Dendritic cell treated with granulocyte-macrophage colony-stimulating factor and Interleukin-4, amounts not matched to agents 40 ng/mL and 50 ng/mL, for 4 days (primary cell): ENCODE results near the gene ORM2.
"Not testable (repeated sequence)": the region's sequence is repeated elsewhere in the genome, so short reads cannot be mapped to it uniquely, and the experiment has no call there.

ENCODE experiments used
- H3K27ac Mint-ChIP-seq: one replicate; pipeline ENCODE4 v1.8.0; 2022; ENCODE audit warnings: mild to moderate bottlenecking, mixed read lengths
- H3K27me3 Mint-ChIP-seq: one replicate; pipeline ENCODE4 v1.8.0; 2022; ENCODE audit warnings: mild to moderate bottlenecking, mixed read lengths
- H3K36me3 Mint-ChIP-seq: one replicate; pipeline ENCODE4 v1.8.0; 2022; ENCODE audit warnings: low read depth, mixed read lengths
- H3K4me1 Mint-ChIP-seq: one replicate; pipeline ENCODE4 v1.8.0; 2022; ENCODE audit warnings: low read depth, mixed read lengths
- H3K4me3 Mint-ChIP-seq: one replicate; pipeline ENCODE4 v1.8.0; 2022; ENCODE audit warnings: mild to moderate bottlenecking, moderate library complexity, mixed read lengths
- H3K9me3 Mint-ChIP-seq: one replicate; pipeline ENCODE4 v1.8.0; 2022; ENCODE audit warnings: mixed read lengths
- intact Hi-C: fragments of 100-400 bp; cut with micrococcal nuclease; formaldehyde crosslinking; loops from one replicate; pipeline ENCODE4 v1.15.0; 2022

ORM2 gene

DNA sequence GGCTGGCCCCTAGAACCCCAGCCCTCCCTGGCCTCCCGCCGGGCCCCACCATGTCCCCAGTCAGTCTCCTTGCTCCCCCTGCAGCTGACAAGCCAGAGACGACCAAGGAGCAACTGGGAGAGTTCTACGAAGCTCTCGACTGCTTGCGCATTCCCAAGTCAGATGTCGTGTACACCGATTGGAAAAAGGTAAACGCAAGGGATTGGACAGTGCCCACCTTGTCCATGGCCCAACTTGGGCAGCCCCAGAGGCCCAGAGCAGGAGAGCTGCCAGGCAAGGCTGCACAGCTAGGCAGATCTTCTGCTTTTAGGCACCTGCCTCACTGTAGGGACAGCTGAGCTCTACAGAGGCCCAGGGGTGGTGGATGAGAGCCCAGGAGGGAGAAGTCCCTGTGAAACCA, 4.7 kb upstream of the ORM2 start:
- H3K9me3 Mint-ChIP-seq, H3K4me1 Mint-ChIP-seq, H3K36me3 Mint-ChIP-seq, H3K27me3 Mint-ChIP-seq, H3K4me3 Mint-ChIP-seq, H3K27ac Mint-ChIP-seq, intact Hi-C loops: not testable (repeated sequence)

DNA sequence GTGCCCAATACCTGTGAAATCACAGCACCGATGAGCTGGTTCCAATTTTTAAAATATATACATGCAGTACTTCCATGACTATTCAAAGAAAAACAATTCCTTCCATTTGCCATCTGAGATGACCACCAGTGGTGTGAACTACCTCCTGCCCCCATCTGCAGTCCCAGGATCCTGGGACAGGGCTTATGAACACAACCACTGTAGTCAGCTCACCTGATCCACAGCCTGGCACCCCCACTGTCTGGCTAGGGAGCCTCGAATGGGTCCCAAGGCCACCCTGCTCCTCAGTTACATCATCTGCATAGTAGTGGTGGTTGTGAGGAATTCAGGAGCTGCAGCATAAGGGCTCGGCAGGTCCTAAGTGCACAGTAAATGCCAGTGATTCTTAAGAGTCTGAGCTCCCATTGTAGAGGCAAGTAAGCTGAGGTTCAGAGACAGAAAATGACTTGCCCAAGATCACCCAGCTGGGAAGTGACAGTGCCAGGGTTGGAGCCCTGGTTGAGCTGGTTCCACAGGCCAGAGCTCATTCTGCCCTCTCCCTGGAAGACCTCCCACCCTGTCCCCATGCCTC, 3.9 kb upstream of the ORM2 start:
- H3K4me3 Mint-ChIP-seq, H3K27ac Mint-ChIP-seq, H3K27me3 Mint-ChIP-seq, H3K9me3 Mint-ChIP-seq, H3K36me3 Mint-ChIP-seq, intact Hi-C loops, H3K4me1 Mint-ChIP-seq: not testable (repeated sequence)

DNA sequence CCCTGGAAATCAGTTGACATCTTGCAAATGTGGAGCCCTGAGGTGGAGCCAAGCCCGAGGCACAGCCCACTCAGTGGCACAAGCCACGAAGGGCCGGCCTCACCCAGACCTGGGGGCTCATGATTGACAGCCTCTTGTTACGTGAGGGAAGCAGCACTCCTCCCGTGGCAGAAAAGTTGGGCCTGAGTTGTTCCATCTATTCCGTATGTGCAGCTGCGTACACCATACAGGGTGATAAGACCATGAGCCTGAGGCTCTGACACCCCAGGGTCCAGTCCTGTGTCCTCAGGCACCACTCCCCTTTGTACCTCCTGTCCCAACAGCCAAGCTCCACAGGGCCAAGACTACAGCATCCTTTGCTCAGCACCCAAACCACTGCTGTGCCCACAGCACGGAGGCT, 1.9 kb upstream of the ORM2 start:
- no peaks in the 10 kb centered on the region for H3K36me3 Mint-ChIP-seq
- H3K9me3 Mint-ChIP-seq: no peaks in the 10 kb centered on the region
- H3K27me3 Mint-ChIP-seq: peaks cover 7% of the 10 kb centered on the region
- intact Hi-C loops: no loop called here
- no peaks in the 10 kb centered on the region for H3K4me1 Mint-ChIP-seq
- no peak overlapping the region for H3K27ac Mint-ChIP-seq
- H3K4me3 Mint-ChIP-seq: no peak overlapping the region

DNA sequence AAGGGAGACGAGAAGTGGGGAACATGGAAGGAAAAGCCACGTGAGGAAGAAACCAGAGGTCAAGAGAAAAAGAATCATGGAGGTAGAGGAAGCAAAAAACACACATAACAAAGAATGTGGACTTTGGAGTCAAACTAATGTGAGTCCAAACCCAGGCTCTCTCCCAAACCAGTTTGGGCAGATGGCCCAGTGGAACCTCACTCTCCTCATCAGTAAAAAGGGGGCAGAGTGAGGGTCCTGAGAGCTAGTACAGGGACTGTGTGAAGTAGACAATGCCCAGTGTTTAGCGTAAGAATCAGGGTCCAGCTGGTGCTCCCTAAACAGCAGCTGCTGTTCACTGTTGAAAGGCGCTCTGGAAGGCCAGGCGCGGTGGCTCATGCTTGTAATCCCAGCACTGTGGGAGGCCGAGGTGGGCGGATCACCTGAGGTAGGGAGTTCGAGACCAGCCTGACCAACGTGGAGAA, 1.3 kb upstream of the ORM2 start:
- H3K9me3 Mint-ChIP-seq, H3K4me1 Mint-ChIP-seq, intact Hi-C loops, H3K4me3 Mint-ChIP-seq, H3K36me3 Mint-ChIP-seq, H3K27ac Mint-ChIP-seq, H3K27me3 Mint-ChIP-seq: not testable (repeated sequence)

DNA sequence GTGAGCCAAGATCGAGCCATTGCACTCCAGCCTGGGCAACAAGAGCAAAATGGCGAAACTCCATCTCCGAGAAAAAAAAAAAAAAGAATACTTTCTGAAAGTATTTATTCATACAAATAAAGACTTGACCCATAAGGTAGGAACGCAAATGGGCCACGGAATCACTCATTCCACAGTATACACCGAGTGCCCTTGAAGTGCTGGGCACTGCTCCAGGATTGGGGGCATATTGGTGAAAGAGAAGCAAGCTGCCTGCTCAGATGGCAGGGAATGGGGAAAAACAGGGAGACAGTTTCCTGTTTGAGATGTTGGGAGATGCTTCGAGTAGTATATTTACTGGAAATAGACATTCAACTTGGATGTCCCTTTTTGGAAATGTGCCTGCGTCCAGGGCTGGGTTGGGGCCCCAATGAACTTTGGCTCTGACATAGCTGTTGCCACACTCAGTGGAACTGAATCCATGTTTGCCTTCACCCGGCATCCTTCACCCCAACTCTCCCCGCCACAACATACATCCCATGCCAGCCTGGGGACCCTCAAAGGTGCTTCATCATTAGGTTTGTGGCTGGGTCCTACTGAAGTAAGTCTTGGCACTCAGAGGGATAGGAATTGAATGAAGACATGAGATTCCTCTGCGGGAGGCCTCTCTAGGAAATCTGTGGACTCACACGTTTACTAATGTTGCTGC, 588 bp upstream of the ORM2 start:
- H3K4me3 Mint-ChIP-seq, H3K27ac Mint-ChIP-seq, H3K36me3 Mint-ChIP-seq, H3K27me3 Mint-ChIP-seq, H3K9me3 Mint-ChIP-seq, intact Hi-C loops, H3K4me1 Mint-ChIP-seq: not testable (repeated sequence)

DNA sequence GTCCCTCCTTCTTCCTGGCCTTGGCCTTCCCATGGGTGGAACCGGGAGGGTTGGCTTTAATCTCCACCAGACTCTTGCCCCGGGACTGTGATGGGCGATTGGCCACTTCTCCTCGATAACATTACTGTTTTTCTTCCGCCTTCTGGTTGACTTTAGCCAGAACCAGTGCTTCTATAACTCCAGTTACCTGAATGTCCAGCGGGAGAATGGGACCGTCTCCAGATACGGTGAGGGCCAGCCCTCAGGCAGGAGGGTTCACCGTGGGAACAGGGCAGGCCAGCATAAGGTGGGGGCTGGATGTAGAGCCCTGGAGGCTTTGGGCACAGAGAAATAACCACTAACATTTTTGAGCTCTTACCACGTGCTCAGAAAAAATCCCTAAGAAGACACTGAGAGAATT, 967 bp downstream of the ORM2 start:
- intact Hi-C loops: no loop called here
- no peak overlapping the region for H3K4me3 Mint-ChIP-seq
- H3K4me1 Mint-ChIP-seq: peaks cover 5% of the 10 kb centered on the region
- H3K36me3 Mint-ChIP-seq: peaks cover 15% of the 10 kb centered on the region
- peaks cover 7% of the 10 kb centered on the region for H3K27me3 Mint-ChIP-seq
- no peak overlapping the region for H3K27ac Mint-ChIP-seq
- peaks cover 9% of the 10 kb centered on the region for H3K9me3 Mint-ChIP-seq

DNA sequence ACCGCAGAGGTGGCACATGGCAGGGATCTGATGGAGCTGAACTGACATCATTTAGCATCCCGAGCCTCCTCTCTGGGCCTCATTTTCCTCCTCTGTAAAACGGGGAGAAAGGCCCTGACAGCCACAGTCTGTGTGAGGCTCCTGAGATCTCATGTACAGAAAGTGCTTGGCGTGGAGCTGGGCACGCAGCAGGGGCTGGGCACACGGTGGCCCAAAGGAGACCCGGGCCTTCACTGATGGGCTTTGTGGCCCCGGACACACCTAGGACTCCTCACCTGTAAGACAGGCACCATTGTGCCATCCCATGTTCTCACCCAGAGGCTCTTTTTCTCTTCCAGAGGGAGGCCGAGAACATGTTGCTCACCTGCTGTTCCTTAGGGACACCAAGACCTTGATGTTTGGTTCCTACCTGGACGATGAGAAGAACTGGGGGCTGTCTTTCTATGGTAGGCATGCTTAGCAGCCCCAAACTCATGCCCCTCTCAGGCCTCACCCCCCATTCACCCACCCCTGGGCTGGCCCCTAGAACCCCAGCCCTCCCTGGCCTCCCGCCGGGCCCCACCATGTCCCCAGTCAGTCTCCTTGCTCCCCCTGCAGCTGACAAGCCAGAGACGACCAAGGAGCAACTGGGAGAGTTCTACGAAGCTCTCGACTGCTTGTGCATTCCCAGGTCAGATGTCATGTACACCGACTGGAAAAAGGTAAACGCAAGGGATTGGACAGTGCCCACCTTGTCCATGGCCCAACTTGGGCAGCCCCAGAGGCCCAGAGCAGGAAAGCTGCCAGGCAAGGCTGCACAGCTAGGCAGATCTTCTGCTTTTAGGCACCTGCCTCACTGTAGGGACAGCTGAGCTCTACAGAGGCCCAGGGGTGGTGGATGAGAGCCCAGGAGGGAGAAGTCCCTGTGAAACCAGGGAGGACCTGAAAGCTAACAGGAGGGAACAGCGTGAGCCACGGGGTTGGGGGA, 1.8 kb downstream of the ORM2 start:
- H3K36me3 Mint-ChIP-seq: peaks cover 23% of the 10 kb centered on the region
- H3K27me3 Mint-ChIP-seq, intact Hi-C loops, H3K4me3 Mint-ChIP-seq, H3K27ac Mint-ChIP-seq, H3K9me3 Mint-ChIP-seq, H3K4me1 Mint-ChIP-seq: not testable (repeated sequence)

DNA sequence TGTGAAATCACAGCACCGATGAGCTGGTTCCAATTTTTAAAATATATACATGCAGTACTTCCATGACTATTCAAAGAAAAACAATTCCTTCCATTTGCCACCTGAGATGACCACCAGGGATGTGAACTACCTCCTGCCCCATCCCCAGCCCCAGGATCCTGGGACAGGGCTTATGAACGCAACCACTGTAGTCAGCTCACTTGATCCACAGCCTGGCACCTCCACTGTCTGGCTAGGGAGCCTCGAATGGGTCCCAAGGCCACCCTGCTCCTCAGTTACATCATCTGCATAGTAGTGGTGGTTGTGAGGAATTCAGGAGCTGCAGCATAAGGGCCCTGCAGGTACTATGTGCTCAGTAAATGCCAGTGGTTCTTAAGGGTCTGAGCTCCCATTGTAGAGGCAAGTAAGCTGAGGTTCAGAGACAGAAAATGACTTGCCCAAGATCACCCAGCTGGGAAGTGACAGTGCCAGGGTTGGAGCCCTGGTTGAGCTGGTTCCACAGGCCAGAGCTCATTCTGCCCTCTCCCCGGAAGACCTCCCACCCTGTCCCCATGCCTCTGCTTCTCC, 2.9 kb downstream of the ORM2 start:
- intact Hi-C loops, H3K27ac Mint-ChIP-seq, H3K27me3 Mint-ChIP-seq: not testable (repeated sequence)

DNA sequence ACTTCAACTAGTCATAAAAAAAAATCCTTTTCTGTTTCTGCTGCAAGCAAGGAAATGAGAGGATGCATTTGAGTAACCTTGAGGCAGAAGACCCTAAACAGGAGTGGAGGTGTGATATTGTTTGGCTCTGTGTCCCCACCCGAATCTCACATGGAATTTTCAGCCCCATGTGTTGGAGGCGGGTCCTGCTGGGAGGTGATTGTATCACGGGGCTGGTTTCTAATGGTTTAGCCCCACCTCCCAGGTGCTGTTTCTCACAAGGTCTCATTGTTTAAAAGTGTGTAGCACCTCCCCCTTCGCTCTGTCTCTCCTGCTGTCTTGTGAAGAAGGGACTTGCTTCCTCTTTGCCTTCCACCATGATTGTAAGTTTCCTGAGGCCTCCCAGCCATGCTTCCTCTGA, 4.0 kb downstream of the ORM2 start:
- H3K27me3 Mint-ChIP-seq, intact Hi-C loops: not testable (repeated sequence)

More for the DNA sequence above, 2.9 kb downstream of the ORM2 start:
- H3K36me3 Mint-ChIP-seq: peaks cover 34% of the 10 kb centered on the region
- H3K9me3 Mint-ChIP-seq, H3K4me3 Mint-ChIP-seq, H3K4me1 Mint-ChIP-seq: not testable (repeated sequence)

DNA sequence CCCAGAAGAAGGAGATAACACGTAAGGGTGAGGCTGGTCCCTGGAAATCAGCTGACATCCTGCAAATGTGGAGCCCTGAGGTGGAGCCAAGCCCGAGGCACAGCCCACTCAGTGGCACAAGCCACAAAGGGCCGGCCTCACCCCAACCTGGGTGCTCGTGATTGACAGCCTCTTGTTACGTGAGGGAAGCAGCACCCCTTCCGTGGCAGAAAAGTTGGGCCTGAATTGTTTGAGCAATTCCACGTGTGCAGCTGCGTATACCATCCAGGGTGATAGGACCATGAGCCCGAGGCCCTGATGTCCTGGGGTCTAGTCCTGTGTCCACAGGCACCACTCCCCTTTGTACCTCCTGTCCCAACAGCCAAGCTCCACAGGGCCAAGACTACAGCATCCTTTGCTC, 4.8 kb downstream of the ORM2 start:
- peaks cover 7% of the 10 kb centered on the region for H3K27me3 Mint-ChIP-seq
- intact Hi-C loops: no loop called here
- H3K4me3 Mint-ChIP-seq: no peak overlapping the region
- H3K9me3 Mint-ChIP-seq: peaks cover 9% of the 10 kb centered on the region
- peaks cover 9% of the 10 kb centered on the region for H3K4me1 Mint-ChIP-seq
- peak overlapping the region; percentile 5 for H3K27ac Mint-ChIP-seq
- H3K36me3 Mint-ChIP-seq: peaks cover 53% of the 10 kb centered on the region

More for the DNA sequence above, 4.0 kb downstream of the ORM2 start:
- not testable (repeated sequence) for H3K4me1 Mint-ChIP-seq, H3K9me3 Mint-ChIP-seq, H3K27ac Mint-ChIP-seq, H3K4me3 Mint-ChIP-seq
- H3K36me3 Mint-ChIP-seq: peaks cover 45% of the 10 kb centered on the region

DNA sequence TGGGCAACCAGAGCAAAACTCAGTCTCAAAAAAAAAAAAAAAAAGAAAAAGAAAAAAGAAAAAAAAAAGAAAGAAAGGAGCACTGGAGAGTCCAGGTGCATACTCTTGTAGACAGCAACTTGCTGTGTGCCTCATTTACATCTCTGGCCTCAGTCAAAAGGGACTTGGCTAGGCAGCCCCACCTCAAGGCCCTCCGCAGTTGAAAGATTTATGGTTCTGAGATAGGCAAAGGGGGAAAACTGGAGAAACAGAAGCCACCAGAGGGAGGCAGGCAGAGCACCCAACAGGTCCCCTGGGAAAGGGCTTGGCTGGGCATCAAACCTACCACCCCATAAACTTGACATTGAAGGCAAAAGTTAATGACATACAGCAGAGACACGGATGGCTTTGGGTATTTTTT, 6.1 kb downstream of the ORM2 start:
- Mint-ChIP-seq H3K27me3 (peaks cover 2% of the 10 kb centered on the region), H3K9me3 (peaks cover 9% of the 10 kb centered on the region), H3K36me3 (peaks cover 66% of the 10 kb centered on the region), H3K27ac (no peak overlapping the region), H3K4me1 (peaks cover 21% of the 10 kb centered on the region), H3K4me3 (no peak overlapping the region)
- intact Hi-C loops: loop anchor here (5.0 kb wide), 1 partner anchor 62 kb away; no protein-coding TSS in a partner anchor

DNA sequence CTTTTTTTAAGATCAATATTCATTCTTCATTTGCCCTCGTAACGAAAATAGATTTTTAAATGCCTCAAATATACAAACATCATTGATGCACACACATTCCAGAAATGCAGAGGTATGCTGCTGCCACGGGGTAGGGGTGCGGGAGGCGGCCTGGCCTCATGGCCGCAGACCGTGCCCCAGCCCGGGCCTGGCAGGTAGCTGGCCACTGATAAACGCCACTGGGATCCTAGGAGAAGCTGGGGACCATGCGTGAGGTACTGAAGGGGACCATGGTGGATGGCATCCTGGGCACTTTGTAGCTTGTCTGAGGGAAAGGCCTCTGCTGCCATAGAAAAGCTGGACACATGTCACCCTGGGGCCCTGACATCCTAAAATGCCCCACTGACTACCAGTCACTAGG, 6.5 kb downstream of the ORM2 start:
- intact Hi-C loops: loop anchor here (5.0 kb wide), 1 partner anchor 61 kb away; no protein-coding TSS in a partner anchor
- Mint-ChIP-seq H3K27me3 (no peaks in the 10 kb centered on the region), H3K9me3 (peaks cover 9% of the 10 kb centered on the region), H3K4me1 (peaks cover 25% of the 10 kb centered on the region), H3K36me3 (peaks cover 70% of the 10 kb centered on the region), H3K4me3 (no peak overlapping the region), H3K27ac (no peak overlapping the region)

DNA sequence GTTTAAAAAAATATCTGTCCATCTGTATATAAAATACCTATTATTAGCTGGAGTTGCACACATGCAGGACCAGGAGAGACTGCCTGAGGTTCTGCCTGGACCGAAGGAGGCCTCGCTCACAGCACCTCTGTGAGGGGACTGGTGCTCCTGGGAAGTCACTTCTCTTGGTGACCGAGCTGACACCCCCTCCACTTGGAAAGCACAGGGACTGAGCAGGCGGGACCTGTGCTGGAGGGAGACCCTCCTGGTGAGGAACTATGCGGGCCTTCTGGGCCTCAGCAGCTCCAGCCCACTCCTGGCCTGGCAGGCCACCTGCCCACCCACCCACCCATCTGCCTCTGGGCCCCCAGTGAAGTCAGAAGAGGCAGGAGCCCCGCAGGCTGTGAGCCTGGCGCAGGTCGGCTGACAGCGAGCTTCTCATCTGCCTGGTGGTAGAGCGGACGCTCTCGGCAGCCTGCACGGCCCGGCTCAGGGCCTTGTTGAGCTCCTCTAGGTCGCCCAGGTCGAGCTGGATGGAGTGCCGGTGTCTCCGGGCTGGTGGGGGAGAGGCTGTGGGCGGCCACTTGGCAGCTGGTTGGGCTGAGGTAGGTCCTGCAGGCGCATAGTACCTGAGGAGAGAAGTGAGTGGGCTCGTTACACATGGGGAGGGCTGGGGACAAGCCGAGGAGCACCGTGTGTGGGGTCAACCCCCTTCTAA, 7.2 kb downstream of the ORM2 start:
- H3K4me1 Mint-ChIP-seq: peaks cover 32% of the 10 kb centered on the region
- intact Hi-C loops: loop anchor here (5.0 kb wide), 1 partner anchor 60 kb away; no protein-coding TSS in a partner anchor
- H3K27me3 Mint-ChIP-seq: no peaks in the 10 kb centered on the region
- no peak overlapping the region for H3K27ac Mint-ChIP-seq
- peaks cover 9% of the 10 kb centered on the region for H3K9me3 Mint-ChIP-seq
- no peak overlapping the region for H3K4me3 Mint-ChIP-seq
- peaks cover 77% of the 10 kb centered on the region for H3K36me3 Mint-ChIP-seq
